ENCODE results near the gene DGUOK.

- TF ChIP-seq CTCF (IDR thresholded peaks at IDR 0.05; ENCODE audit: low read length) (no peak), EZH2 (IDR thresholded peaks at IDR 0.05; ENCODE audit: borderline replicate concordance, low read length) (no peak)
Observed at GRCh38 chr2:73927344-73927743, 664 bp downstream of the DGUOK start.

Data from OCI-LY1 (cell line).